ENCODE data around the gene PPEF1.
"Not testable (repeated sequence)": the region's sequence is repeated elsewhere in the genome, so short reads cannot be mapped to it uniquely, and the experiment has no call there.

PPEF1 gene

DNA sequence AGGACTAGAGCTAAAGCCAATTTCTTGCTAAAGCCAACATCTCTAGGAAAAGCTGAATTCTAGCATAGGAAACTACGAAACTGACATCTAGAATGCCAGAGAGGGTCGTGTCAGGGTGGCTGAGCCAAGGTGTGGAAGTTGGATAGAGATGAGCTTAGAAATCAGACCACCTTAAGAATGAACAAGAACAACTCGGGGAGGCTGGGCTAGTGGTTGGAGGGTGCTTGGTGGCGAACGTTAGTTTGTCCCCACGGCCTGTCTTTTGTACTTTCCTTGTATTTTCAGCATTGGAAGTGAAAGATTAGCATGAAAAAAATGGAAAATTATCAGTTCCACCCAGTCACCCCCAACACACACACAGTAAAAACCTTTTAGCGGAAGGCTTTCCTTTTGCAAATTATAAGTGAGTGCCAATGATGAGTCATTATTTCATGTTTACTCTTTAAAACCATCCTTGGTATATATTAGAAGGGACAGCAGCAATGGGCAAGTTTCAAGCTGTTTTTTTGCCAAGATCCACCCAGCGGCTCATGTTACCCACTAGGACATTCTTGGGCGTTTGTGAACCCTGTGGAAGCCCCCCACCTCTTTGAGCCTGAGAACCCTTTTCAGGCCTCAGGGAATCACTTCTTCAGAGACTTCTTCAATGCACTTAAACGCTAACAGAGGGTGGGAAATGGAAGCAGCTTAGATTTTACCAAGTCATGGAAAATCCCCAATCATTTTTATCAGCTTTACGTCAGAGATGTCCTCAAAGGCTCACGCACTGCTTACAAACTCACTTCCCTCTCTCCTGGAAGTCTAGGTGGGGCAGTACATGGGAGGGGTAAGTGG lies 4.9 kb upstream of the PPEF1 start:
- no peak for DNase-seq

DNA sequence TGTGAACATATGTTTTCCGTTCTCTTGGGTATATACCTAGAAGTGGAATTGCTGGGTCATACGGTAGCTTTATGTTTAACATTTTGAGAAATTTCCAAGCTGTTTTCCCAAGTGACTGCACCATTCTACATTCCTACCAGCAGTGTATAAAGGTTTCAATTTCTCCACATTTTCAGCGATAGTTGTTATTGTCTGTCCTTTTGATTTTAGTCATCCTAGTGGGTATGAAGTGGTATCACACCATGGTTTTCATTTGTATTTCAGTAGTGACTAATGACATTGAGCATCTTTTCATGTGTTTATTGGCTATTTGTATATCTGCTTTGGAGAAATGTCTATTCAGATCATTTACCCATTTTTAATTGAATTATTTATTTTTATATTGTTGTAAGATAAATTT lies 2.4 kb downstream of the PPEF1 start:
- no peak for DNase-seq

DNA sequence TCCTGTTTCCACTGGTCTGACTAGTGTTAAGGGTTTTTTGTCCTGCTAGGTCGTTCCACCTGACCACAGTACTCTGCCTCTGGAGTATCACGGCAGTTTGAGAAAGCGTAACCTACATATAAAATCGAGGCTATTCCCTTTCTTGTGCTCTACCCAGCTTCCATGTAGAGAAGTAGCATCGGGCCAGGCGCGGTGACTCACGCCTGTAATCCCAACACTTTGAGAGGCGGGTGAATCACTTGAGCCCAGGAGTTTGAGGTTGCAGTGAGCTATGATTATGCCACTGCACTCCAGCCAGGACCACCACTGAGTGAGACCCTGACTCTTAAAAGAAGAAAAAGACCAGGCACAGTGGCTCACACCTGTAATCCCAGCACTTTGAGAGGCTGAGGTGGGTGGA lies 7.5 kb downstream of the PPEF1 start:
- no peak for DNase-seq

DNA sequence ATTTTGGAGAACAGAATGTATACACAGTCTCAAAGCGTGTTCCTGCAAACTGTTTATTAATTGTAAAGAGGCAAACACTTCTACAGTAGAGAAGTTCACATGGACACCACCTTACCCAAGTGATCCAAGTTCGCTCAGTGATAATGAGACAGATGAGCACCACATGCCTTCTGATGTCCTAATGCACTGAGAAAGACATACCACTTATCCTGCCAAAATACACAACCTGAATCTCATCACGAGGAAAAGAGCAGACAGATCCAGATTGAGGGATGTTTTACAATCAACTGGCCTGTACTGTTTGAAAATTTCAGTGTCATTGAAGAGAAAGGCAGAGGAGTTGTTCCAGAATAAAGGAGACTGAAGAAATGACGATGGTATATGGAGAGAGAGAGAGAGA lies 12.4 kb downstream of the PPEF1 start:
- no peak for DNase-seq

DNA sequence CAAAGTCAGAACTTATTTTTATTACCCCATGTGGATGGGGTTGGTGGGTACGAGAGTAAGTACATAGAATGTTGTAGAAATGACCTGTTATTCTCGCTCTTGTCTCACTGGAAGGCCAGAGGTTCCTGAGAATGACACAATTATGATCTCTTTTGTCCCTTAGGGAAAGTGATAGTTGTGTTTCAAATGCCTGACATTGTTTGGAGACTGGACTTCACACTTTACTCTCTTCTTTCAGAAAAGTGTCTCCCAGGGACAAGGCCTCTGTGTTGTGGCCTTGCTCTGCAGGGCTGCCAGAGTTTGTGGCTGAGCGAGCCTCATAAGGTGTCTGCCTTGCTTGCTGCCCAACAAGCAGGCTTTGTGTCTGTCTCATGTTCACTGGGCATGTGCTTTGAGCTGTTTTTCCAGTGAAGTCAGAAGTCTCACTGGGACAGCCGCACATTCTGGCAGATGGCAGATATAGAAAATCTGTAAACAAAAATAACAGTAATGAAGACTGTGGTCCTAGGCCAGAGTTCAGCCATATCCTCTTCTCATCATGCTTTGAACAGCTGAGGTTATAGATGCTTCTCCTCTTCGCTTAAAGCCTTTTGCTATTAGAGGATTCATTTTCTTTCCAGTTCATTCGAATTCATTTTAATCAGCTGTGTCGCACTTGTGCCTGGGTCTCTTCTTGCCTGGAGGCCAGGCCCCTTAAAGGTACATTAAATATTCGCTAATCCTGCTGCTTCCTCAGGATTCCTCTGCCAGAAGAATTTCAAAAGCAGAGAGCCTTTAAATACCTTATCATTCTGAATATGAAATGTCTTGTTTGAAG lies 14.4 kb downstream of the PPEF1 start:
- no peak for DNase-seq

DNA sequence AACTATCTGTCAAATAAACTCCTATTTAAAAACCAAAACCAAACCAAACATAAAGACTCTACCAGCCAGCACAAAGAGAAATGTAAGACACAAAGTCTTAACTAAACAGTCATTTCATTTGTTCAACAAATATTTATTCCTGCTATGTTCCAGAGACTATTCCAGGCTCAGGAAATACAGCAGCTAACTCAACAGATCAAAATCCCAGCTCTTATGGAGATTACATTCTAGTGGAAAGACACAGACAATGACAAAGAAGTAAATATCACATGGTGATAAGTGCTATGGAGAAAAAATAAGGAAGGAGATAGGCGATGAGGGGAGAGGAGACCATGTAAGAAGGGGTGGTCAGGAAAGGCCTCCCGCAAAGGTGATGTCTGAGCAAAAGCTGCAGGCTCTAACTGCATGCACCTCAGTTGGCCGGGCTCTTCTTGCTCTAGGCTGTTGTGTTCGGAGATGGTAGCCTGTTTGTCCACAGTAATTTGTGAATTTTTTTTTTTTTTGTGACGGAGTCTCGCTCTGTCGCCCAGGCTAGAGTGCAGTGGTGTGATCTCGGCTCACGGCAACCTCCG lies 15.1 kb downstream of the PPEF1 start:
- no peak for DNase-seq

DNA sequence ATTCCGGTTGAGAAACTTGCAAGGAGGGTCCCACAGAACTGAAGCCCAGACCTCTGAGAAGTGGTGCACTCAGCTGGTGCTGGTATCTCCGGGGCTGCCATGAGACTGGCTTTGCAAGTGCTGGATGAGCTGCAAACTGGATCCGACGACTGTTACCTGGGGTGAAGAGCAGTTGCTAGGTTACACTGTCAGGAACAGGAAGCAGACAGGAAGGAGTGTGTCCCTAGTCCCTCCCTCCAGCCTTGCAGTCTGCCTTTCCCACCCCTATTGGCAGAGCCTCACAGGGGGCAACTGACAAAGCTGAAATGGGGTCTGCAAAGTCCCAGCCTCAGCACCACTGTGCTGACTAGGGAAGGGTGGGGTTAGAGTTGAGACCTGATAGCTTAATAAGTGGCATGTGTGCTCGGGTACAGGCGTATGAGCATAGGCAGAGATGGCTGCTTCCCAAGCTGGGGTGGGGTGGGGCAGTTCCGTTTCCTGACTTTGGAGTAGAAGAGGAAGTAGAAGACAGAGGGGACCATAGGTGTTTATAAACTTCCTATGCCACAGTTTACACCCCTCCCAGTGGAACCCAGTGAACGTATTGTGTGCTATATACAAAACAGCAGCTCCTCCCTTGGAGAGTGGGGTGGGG lies 18.0 kb downstream of the PPEF1 start:
- no peak for DNase-seq

DNA sequence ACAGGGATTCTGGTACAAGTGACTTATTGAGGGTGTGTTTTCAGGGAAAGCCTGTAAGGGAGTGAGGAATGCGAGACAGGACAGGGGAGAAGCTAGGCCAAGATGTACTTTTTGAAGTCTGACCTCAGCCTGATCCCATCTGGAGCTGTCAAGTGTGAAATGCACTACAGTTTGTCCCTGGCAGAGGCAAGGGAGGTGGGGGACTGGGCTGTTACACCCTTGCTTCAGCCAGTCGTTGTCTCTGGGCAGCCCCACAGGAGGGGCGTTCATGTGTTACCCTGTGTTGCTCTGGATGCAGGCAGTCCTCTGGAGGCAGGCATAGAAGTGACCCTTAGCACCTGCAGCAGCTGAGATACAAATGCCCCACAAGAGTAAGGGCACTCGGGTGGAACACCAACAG lies 25.8 kb downstream of the PPEF1 start:
- DNase-seq = no peak

DNA sequence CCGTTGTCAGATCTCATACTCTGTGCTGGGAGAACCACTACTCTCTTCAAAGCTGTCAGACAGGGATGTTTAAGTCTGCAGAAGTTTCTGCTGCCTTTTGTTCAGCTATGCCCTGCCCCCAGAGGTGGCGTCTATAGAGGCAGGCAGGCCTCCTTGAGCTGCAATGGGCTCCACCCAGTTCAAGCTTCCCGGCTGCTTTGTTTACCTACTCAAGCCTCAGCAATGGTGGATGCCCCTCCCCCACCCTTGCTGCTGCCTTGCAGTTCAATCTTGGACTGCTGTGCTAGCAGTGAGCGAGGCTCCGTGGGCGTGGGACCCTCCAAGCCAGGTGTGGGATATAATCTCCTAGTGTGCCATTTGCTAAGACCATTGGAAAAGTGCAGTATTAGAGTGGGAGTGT lies 32.2 kb downstream of the PPEF1 start:
- not testable (repeated sequence) for DNase-seq

DNA sequence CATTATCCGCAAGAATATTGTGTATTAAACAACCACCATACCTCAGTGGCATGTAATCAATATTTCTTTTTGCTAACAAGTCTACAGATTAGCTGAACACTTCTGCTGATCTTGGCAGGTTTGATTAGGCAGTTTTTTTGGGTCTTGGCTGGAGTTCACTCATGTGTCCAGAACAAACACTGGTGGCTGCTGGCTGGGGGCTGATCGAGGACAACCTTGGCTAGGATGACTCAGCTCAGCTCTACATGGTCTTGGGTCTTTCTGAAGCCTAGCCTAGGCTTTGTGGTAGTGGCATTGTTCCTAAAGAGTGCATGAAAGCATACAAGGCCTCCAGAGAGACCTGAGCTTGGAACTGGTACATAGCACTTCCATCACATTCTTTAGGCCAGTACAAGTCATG lies 41.1 kb downstream of the PPEF1 start:
- no peak for DNase-seq

DNA sequence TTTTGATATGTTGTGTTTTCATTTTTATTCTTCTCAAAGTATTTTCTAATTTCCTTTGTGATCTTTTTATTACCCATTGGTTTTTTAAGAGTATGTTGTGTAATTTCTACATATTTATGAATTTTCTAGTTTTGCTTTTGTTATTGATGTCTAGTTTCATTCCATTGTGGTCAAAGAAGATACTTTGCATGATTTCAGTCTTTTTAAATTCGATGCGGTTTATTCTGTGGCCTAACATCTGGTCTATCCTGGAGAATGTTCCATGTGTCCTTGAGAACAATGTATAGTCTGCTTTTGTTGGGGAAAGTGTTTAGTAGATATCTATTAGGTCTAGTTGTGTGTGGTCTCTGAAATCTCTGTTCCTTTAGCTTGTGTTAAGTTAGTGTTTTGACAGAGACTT lies 46.2 kb downstream of the PPEF1 start:
- DNase-seq = no peak

DNA sequence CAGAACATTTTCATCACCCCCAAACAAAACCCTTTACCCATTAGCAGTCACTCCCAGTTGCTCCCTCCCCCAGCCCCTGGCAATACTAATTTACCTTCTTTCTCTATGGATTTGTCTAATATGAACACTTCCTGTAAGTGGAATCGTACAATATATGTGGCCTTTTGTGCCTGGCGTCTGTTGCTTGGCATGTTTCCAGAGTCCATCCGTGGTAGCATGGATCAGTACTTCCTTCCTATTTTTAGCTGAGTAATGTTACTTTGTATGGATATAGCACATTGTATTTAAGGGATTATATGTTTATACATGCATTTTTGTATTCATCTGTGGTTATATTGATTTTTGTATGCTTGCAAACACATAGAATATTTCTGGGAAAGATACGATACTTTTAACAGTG lies 48.2 kb downstream of the PPEF1 start:
- no peak for DNase-seq

DNA sequence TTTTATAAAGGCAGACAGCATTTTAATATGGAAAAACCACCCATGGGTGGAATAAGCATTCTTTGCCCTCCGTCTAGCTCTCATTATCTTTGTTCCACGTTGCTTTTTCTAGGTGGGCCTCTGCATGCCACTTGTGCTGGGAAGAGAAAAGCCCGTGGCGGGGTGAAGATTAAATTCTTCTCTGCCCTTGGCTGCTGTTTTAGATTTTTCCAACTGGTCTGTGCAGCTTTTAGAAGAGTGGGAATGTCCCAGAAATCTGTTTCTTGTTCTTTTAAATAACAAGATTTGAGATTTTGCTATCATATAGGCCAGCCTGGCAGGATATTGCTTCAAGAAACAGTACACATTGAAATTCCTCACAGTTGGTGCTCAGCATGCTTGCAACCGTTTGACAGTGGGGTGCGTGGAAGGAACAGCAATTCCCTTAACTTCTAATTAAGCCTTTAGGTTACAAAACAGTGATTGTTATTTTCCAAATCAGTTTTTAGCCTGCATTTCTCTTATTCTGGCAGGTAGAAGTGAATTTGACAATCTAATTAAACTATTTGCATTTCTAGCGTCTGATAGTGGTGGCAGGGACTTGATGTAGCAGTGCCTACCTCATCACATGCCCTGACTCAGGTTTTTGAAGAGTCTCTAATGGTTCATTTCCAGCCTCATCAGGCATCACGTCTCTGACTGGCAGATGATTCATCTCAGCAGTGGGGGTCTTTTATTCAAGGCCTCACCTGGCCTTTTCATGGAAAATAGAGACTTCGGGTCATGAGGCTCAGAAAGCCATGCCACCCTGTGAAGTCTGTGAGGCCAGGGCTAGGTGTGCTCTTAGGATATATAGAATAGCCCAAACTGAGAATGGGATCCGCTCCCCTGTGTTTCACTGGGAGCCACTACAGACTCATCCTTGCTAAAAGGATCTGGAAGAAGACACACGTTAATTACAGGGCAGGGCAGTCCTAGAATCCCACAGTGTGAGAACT lies 50.8 kb downstream of the PPEF1 start:
- no peak for DNase-seq

DNA sequence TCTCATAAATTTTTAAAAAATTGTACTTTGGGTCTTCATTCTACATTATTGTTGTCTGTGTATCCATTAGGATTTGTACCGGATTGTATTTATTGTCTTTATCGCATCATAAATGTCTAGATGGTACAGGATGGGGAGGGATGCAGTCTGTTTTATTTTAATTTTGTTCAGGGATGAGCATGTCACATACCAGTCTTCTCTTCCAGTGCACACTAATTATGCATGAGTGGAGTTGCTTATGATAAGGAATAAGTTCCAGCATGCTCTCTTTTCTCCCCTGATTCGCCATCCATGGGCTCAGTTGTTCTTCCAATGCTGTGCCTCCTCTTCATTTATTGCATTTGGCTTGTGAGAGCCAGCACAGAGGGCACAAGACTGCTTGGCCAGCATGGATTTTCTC lies 54.3 kb downstream of the PPEF1 start:
- no peak for DNase-seq

DNA sequence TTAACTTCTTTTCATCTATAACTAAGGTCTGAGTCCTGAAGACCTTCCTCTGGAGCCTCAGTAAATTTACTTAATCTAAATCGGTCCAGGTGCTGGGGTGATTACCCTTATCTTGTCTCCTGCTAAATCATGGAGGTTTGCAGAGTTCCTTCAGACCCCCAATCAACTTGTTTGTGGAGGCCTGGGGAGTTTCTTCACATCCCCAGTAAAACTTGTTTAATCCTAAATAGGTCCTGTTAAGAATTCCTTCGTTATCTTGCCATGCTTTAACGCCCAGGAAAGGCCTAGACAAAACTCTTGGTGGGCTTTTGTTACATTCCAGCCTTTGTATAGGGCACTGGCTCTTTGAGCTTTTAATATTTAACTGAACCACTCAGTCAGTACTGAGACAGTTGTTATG lies 55.7 kb downstream of the PPEF1 start:
- not testable (repeated sequence) for DNase-seq

DNA sequence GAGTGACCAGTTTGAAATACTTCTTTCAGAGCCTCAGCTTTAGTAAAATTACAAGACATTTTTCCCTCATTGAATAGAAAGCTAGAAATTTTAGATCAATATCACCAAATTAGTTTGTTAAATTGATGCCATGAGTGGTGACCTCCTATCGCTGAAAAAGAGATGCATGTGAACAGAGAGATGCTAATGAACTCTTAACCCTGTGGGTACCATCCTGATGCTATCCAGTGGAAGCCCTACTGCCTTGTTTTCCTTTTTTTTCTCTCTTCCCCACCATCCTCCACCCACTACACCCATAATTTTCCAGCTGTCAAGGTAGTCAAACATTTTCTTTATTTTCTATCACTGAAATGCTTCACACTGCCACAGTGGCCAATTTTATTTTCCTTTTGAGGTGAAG lies 61.9 kb downstream of the PPEF1 start:
- DNase-seq = no peak

DNA sequence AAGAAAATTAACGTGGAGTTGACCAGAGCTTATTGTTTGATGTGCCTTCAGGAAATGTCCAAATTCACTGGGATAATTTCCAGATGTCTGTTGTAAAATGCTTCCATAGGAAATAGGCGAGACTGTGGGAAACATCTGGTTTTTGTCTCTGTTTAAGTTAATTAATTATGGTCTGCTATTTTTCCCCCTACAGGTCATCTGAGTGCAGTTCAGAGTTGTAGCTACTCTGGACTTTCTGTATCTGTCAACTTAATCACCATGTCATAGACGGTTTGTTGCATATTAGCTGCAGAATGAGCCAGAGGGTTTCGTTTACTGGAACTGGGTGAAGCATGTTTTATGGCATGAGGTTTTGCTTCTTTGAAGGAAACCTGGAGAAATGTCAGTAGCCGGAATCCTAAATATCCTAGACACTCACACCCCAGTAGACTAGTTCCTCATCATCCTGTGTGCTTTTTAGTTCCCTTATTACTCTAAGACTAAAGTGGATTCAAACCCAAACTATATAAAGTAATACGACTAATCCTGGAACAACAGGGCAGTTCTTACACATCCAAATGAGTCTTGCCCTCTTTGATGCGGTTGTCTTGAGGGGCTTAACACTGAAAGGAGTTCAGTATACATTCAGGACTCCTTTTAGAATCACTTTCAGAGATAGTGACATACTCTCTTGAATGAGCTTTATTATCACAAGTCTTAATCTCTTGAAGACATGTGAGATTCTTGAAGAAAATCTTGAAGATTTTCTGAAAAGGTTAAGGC lies 62.5 kb downstream of the PPEF1 start:
- no peak for DNase-seq

DNA sequence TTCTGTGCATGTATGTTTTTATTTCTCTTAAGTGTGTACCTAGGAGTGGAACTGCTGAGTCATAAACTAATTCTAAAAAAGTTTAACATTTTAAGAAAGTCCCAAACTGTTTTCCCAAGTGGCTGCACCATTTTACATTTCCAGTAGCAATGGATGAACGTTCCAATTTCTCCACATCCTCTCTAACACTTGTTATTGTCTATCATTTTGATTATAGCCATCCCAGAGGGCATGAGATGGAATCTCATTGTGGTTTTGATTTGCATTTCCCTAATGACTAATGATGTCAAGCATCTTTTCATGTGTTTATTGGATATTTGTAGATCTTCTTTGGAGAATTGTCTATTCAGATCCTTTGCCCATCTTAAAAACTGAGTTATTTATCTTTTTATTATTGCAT lies 82.5 kb downstream of the PPEF1 start:
- DNase-seq = no peak

DNA sequence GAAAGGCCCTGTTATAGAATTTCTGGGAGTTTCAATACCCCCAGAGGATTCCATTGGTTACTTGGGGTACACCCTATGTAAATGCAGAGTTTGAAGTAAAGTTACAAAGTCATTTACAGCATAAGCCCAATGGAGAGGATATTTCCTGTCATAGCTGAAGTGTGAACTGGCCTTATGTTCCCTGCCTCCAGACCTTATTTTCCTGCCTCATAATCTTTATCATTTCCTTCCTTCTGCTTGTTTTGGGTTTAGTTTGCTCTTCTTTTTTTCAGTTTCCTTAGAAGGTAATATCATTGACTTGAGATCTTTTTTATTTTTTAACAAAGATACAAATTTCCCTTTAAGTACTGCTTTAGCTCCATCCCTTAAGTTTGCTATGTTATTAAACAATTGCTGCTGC lies 85.4 kb downstream of the PPEF1 start:
- no peak for DNase-seq

DNA sequence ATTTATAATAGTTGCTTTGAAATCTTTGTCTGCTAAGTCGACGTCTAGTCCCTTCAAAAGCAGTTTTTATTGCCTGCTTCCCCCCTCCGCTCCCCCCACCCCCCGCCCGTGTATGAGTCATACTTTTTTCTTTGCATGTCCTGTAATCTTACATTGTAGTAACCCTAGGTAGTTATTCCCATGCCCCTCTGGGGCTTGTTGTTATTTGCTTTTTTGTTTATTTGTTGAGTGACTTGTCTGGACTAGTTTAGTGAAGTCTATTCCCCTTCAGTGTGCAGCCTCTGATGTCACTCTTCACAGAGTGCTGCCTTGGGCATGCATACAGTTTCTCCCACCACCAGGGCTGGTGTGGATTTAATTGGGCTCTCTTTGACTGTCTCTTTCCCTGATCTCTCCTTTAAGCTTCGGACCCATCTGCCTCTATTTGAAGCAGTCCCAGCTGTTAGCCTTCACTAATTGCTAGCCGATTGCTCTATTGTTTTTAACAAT lies 86.2 kb downstream of the PPEF1 start:
- no peak for DNase-seq

DNA sequence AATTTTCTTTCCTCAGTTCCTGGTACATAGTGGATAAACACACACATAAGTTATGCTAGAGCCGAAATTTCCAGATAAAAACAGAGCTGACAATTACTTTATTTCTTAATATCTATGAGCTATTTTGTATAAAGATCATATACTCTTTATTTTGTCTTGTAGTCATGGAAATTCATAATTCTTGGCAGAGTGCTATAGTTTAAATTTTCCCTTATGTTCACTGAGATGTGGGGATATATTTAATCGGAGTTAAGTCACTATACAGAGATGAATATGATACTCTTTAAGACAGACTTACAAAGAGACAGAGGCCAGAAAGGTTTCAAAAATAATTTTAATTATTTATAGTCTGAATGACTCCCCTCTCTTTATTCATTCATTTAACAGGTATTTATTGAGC lies 89.7 kb downstream of the PPEF1 start:
- DNase-seq = no peak

All from NCI-H187 treated with DMSO at 0.1 percent for 48 hours (cell line).